Measurements from ENCODE around the gene PDZD7.
"Not testable (repeated sequence)": the region's sequence is repeated elsewhere in the genome, so short reads cannot be mapped to it uniquely, and the experiment has no call there.

Gene PDZD7

DNA sequence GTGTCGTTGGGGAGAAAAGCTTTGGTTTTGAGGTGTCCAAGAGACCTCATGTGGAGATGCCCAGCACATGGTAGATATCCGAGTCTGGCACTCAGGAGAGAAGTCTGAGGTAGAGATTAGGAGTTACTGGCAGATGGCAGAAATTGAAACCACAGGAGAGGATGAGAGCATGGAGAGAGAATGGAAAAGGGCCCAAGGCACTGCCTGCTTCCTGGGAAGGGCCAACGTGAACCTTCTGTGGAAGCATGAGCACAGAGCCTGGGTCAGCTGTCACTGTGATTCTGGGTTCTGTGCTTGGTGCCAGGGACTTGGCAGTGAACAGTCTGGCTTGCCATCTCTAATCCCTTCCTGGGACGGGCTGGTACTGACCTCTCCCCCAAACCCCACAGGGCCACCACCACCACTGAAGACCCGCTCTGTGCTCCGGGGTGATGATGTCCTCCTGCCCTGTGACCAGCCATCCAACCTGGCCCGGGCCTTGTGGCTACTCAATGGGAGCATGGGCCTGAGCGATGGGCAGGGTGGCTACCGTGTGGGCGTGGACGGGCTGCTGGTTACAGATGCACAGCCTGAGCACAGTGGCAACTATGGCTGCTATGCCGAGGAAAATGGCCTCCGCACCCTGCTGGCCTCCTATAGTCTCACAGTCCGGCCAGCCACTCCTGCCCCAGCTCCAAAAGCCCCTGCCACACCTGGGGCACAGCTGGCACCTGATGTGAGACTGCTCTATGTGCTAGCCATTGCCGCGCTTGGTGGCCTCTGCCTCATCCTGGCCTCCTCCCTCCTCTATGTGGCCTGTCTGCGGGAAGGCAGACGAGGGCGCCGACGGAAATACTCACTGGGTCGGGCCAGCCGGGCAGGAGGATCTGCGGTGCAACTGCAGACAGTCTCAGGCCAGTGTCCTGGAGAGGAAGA, 47.8 kb downstream of the PDZD7 start:
- no peak for DNase-seq

DNA sequence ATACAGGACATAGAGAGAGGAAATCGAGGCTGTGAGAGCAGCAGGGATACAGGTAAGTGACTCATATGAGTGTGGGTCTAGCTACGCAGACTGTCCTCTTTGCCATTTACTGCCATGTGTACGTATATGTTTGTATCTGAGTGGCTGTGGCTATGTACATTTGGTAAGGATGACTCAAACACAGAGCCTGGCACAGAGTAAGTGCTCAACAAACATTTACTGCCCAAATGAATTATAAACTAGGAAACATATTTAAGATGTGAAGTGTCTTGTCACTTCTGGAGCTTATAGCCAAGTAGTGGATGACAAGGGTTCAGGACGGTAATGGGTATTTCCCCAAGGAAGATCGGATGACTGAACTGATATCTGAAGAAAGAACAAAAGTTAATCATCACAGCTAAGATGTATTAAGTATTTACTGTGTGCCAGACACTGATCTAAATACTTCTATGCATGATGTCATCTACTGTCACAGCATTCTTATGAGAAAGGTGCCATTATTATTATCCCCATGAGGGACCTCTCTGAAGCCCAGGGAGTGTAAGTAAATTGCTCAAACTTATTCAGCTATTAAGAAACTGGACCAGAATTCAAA, 49.7 kb downstream of the PDZD7 start:
- DNase-seq, result no peak

DNA sequence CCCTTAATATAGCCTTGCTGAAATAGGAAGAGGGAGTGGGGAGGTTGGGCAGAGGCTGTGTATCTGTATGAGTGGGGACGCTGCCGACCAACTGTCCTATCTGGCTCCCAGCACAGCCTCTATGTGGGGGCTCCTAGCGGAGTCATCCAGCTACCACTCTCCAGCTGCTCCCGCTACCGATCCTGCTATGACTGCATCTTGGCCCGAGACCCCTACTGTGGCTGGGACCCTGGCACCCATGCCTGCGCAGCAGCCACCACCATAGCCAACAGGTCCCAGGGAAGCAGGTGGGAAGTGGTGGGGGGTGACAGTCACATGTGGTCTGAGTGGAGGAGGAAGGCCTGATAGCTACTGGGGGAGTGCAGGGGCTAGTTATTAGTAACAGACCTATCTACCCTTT, 50.2 kb downstream of the PDZD7 start:
- no peak for DNase-seq

DNA sequence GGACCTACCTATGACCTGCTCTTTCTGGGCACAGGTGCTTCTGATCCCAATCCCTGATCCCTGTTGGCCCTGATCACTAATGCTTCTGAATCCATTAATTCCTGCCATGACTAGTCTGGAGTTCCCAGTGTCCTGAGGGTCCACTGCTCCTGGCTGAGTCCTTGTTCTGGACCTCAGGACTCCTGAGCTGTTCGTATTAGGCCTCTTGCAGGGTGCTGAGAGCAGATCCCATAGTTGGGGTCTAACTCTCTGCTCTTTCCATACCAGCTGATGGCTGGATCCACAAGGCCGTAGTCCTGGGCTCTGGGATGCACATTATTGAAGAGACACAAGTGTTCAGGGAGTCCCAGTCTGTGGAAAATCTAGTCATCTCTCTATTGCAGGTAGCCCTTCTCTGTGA, 50.6 kb downstream of the PDZD7 start:
- DNase-seq, result no peak

DNA sequence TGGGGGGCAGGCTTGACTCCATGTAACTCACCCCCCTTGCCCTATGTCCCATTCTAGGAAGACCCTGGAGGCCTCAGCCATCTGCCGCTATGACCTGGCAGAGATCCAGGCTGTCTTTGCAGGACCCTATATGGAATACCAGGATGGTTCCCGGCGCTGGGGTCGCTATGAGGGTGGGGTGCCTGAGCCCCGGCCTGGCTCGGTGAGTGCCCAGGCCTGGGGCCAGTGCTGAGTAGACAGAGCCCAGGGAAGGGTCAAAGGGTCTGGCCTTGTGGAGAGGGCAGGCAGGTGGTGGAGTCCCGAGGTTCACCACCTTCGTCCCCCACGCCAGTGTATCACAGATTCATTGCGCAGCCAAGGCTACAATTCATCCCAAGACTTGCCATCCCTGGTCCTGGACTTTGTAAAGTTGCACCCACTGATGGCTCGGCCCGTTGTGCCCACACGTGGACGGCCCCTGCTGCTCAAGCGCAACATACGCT, 51.1 kb downstream of the PDZD7 start:
- DNase-seq, result no peak

DNA sequence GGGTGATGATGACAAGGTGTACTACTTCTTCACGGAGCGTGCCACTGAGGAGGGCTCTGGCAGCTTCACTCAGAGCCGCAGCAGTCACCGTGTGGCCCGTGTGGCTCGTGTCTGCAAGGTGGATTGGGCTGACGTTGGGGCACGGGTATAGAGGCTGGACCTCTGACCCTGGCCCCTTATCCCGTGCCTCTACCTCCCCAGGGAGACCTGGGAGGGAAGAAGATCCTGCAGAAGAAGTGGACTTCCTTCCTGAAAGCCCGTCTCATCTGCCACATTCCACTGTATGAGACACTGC, 52.1 kb downstream of the PDZD7 start:
- DNase-seq, result no peak

DNA sequence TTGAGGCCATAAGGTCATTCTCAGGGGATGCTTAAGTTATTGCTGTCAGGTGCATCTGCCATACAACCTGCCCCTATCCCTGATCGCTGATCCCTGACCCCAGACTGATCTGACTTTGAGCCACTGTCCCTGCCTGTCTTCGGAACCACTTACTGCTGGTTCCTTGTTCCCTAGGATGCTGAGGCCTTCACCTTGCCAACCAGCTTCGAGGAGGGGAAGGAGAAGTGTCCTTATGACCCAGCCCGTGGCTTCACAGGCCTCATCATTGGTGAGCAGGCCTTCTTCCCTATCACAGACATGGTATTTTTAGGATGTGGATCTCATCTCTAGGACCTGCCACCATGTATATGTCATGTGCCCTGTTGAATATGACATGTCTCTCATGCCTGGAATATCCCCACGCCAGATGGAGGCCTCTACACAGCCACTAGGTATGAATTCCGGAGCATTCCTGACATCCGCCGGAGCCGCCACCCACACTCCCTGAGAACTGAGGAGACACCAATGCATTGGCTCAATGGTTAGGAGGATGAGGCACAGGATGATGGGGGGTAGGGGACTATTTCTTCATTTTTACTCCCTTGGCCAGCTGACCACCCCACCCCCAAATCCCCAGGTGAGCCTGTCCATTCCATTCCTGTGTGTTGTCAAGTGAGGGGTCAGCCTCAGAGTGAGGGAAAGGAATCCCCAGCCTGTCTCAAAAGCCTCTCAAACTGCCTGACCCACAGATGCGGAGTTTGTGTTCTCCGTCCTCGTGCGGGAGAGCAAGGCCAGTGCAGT, 52.6 kb downstream of the PDZD7 start:
- DNase-seq, result no peak

DNA sequence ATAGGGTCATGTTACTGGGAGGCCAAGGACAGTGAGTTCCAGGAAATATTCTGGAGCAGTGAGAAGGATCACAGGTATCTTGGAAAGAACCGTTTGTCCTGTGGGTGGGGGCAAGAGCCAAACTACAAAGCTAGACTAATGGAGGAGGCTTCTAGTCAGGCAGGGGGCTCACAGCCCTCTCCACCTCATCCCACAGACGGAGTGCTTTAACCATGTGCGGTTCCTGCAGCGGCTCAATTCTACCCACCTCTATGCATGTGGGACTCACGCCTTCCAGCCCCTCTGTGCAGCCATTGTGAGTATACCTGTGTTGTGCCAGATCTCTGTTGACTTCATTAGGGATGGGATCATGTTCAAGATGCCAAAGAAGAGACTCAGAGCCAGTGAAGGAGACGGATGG, 53.5 kb downstream of the PDZD7 start:
- DNase-seq, result no peak

DNA sequence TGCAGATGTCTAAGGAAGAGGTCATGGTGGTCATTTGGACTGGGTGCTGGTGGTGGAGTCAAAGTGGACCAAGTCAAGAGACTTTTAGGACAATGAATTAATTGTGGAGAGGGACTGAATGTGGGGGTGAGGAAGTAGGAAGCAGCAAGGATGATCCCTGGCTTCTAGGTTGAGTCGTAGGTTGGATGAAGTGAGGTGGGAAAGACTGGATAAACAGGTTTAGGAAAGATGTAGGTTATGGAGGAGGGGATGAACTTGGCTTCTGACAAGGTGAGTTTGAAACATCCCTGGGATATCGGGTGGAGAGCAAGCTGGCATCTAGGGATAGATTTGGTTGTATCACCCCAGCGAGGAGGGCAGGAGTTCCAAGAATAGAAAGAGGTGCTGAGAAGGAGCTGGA, 54.0 kb downstream of the PDZD7 start:
- DNase-seq, result no peak

DNA sequence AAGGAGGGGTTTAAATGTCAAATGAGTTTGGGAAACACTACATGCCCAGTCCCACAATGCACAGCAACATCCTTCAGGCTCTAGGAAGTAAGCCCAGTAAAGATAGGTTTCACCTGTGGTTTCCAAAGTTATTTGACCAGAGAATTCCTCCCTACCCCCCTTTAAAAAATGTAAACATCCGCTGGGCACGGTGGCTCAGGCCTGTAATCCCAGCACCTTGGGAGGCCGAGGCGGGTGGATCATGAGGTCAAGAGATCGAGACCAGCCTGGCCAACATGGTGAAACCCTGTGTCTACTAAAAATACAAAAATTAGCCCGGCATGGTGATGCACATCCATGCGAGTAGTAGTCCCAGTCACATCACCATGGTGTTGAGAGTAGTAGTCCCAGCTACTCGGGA, 55.5 kb downstream of the PDZD7 start:
- not testable (repeated sequence) for DNase-seq

DNA sequence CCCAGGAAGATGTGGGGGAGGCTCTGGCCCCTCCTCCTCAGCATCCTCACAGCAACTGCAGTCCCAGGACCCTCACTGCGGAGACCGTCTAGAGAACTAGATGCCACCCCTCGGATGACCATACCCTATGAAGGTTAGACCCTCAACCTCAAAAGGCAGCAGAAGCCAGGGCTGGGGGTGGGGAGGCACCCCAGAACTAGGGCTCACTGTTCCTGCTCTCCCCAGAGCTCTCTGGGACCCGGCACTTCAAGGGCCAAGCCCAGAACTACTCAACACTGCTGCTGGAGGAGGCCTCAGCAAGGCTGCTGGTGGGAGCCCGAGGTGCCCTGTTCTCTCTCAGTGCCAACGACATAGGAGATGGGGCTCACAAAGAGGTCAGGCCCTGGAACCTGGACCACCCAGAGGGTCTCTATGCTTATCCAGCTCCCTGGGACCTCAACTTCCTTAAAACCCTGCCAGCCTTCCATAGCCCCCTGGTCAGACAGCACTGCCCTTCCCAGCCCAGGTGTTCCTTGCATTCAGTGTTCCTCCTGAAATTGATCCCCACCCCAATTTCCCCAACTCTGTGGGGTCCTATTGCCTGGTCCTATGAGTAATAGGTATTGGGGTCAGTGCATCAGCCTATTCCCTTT, 57.9 kb downstream of the PDZD7 start:
- no peak for DNase-seq

DNA sequence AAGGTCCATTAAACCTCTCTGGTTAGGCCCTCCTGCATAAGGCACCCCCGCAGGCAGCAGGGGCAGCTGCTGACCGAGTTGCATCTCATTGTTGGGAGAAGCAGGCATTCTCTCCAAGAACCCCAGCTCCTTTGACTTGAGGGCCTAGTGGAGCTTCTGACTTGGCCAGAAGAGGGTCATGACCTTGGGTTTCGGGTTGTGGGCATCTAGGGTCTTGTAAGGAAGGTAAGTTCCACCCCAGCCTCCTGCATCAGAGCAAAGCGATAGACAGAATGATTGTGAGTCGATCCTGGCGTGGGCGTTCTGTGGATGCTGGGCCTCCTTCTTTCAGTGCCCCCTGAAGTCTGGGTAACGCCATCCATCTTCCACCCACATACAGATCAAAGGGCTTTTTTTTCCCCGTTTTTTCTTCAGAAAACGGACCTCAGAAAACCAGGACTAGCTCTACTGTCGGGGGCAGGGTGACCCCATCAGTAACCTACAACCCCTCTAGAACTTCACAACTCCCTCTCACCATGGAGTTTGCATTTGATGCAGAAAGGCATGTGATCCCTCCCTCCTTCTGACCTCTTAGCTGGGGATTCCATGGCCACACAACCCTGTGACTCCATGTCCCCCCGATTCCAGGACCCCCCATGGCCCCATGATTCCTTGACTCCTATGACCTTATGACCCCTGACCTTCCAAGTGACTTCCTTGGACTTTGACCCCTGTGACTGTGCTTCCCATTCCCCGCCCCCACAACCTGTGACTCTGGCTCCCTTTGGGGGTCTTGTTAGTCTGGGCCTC, 58.6 kb downstream of the PDZD7 start:
- DNase-seq, result no peak

DNA sequence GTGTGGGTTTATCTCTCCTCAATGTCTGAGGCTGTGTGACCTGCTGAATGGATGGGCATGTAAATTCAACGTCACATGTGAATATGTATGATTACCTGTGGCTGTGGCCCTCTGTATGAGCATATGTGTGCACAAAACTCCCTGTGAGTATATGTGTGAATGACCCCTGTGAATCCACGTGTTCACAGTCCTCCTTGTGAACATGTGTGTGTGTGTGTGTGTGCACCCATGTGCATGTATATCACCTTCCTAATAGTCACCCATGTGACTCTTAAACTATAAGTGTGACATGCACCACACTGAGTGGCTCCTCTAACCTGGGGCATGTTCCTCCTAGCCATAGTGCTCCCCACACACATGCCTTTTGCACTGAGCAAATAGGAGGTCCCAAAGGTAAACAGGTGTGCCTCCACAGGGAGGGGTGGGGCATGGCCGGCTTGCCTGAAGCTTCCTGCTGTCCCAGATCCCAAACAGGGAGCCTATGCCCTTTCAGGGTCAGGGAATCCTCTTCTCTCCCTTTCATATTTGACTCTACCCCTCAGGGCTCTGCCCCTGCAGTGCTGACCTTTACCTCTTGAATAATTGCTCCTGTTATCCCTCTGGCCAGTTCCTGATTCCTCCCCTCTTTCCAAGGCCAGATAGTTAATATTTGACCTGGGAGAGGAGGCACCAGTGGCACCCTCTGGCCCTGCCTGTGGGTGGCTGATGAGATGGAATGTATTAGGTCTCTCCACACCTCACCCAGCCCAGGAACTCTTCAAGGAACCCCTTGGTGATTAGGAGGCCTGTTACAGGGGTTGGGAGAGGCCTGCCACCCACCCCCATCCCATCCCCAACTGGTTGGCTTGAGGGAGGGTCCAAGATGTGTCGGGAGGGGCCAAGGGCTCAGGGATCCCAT, 59.8 kb downstream of the PDZD7 start:
- no peak for DNase-seq

DNA sequence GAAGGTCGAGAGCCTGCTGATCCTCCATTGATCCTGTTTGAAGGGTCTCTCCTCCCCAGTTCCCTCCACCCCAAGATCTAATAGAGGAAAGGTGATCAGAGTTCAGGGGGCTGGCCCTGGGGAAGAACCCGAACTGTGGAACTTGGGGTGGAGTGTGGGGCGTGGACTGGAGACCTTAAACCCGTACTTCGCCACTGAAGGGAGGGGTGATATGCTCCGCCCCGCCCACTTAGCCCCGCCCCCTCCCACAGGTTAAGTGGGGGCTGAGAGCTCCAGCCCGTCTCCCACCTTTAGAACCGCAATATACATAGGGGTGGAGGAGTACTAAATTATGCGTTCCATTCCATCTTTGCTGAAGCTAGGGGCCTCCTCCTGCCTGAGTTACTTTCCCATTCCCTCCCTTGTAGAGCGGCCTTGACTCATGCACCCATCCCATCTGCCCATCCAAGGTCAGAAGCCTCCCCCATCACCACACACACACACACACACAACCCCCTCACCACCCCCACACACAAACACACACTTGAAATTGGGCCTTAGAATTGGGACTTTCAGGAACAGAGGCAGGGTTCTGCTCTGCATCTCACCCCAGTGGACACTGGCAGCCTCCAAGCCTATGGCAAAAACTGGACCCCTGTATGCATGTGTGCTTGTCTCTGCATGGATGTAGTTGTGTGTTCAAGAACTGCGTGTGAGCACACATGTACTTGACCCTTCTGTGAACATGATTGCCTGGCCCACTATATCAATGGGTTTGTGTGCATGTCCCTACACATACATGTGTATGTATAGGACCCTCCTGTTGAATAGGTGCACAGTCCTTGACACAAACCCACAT, 60.6 kb downstream of the PDZD7 start:
- DNase-seq, result peak; percentile 40 to 56

DNA sequence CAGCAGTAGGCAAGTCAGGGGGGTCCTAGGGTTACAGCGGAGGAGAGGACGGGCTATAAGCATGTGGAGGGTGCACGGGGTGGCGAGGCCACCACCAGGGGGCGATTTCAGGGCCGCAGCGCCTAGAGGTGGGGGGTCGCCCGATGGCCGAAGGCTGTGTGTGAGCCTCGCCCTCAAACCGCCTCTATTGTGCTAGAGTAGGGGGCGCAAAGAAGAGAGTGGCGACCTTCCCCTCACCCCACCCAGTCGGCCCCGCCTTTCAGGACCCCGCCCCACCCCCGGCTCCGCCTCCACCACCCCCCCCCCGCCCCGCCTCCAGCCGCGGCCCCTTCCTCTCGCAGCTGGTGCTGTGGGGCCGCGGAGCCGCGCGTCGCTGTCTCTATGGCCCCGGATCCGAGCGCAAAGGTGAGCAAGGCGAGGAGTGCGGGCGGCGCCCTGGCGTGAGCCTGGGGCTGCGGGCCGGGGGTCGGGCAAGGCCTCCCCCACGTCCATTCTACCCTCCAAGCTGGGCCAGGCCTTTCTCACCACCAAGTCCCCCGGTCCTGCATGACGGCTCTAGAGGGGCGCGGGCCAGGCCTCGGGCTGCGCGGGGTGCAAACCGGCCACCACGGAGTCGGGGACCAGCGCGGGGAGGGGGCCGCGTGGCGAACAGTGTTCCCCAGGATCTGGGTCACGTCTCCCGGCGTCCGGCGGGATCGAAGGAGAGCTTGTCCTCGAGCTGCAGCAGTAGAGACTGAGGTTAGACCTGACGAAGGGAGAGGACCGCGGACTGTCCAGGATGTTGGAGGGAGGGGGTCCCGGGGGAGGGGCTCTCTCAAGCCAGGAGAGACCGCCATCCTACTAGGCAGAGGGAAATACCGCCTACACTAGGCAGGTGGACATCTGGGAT, 61.5 kb downstream of the PDZD7 start, which contains the start of gene SEMA4G:
TSS of gene SEMA4G (plus strand) at position 318 of the 889 bp plus-strand sequence. CDS start 3,409 bp downstream, outside the sequence.
- DNase-seq, result peak; percentile 36 to 47

DNA sequence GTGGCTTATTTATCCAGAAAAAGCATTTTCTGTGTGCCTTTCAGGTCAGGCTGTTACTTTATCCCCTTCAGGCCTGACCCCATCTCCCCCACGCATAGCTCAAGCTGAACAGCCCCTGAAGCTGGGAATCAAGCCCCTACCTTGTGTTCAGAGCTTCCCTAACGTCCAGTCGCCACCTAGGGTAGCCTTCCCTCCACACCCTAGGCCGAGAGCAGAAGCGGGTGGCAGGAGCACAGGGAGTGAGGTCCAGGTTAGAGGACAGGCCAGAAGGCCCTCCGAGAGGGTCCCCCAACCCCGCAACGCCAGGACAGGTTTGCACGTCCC, 62.1 kb downstream of the PDZD7 start:
- no peak for DNase-seq

DNA sequence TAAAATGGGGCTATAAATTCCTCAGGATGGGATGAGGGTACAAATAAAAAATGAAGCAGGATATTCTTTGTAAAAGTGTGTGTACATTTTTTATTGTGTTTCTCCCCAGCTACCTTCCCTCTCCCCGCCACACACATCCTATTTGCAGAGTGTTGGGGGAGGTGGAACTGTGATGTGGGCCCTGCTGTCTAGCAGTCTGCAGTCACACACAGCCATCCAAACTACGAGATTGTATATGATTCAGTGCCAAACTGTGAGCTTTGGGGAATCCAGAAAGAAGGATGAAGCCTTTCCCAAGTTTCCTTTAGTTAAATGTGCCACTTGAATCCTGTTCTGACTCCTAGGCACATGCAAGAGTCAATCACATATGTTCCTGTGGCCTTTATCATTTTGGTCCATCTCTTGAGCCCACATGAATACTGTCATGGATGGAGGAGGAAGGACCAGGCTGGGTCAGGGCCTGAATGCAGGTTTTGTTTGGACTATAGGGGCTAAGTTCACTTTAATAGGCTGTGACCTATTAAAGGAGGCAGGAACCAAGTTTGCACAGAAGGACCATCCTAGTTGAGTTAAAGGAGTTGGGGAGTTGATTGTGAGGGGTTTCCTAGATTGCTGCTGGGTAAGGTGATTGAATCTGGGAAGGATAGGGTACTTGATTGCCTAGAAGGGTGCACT, 62.7 kb downstream of the PDZD7 start:
- DNase-seq, result no peak

DNA sequence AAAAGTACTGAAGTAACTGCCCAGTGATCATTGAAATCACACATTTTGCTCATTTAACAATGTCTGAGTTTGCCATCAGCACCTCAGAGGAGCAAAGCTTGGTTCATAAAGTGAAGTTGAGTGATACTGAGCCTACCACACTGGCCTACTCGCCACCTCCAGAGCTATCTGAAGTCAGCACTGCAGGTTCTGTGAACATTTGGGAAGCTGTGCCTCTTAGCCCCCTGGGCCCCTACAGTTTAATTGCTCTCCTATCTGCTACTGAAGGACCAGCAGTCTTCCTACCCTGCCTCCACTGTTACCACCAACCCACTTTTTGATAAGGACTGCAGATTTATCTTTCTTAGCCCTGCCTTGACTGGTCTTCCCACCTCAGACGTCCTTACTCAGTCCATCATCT, 63.6 kb downstream of the PDZD7 start:
- DNase-seq, result no peak

DNA sequence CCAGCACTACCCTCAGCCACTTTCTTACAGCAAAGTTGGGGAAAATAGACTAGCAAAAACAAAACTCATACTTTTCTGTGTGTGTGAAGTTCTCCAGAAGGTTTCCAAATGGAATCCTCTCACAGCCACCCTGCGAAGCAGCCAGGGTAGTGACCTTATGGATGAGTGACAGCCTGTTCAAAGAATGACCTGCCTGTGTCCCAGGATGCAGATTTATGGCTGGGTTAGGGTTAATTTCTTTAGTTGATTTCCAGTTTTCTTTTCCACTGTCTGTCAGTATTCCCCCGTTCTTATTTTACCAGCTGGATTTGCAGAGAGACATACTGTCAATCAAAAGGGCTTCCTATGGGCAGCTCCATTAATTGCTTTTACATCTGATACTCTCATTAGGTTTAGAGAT, 64.0 kb downstream of the PDZD7 start:
- DNase-seq, result no peak

Measured in CD4-positive, alpha-beta T cell treated with Interferon alpha-2 for 1 hour (primary cell).